ENCODE measurements around the gene EFCAB8. TPM values are rescaled to one million over a fixed set of nuclear protein-coding genes. Genes with fewer than 3 reads are reported as not detected.

Gene EFCAB8
- total and polyA plus RNA-seq, 7 donors: 0.03 to 0.08 (median 0.04) TPM; not detected in 4

DNA sequence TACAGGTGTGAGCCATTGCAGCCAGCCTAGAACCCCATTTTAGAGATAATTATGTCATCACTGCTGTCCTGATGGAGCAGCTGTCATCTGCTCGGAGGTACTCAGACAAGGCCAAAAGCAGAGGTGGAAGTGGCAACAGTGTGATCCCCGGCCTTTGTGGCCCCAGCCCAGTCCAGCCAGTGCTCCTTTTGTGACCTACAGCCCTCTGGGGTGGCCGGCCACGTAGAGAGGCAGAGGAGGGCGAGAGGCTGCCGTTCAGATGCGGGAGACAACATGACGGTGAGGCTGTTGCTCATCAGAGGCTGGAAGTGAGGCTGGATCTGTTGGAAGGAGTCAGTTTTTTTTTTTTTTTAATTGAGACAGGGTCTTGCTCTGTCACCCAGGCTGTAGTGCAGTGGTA, 32.8 kb downstream of the EFCAB8 start:
- Histone ChIP-seq H3K27ac (no peak overlapping the region), H3K4me1 (no peaks in the 10 kb centered on the region), H3K4me3 (no peak overlapping the region), H3K27me3 (ENCODE audit: insufficient read depth in 3 of 3, low read length in 2 of 3) (no peaks in the 10 kb centered on the region), H3K9me3 (no peaks in the 10 kb centered on the region), H3K36me3 (ENCODE audit: insufficient read depth in 1 of 2, low read depth in 1 of 2) (no peaks in the 10 kb centered on the region)
- 81 to 87% (median 86%) methylated on average over 8 of the region's 8 CpGs for WGBS, 3 donors
- TF ChIP-seq, protein P1, sequence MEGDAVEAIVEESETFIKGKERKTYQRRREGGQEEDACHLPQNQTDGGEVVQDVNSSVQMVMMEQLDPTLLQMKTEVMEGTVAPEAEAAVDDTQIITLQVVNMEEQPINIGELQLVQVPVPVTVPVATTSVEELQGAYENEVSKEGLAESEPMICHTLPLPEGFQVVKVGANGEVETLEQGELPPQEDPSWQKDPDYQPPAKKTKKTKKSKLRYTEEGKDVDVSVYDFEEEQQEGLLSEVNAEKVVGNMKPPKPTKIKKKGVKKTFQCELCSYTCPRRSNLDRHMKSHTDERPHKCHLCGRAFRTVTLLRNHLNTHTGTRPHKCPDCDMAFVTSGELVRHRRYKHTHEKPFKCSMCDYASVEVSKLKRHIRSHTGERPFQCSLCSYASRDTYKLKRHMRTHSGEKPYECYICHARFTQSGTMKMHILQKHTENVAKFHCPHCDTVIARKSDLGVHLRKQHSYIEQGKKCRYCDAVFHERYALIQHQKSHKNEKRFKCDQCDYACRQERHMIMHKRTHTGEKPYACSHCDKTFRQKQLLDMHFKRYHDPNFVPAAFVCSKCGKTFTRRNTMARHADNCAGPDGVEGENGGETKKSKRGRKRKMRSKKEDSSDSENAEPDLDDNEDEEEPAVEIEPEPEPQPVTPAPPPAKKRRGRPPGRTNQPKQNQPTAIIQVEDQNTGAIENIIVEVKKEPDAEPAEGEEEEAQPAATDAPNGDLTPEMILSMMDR (IDR thresholded peaks at IDR 0.05): no peak
- intact Hi-C loops (cut with DNase I): no loop called here
- DNase-seq (no peak), ATAC-seq (no peak)

DNA sequence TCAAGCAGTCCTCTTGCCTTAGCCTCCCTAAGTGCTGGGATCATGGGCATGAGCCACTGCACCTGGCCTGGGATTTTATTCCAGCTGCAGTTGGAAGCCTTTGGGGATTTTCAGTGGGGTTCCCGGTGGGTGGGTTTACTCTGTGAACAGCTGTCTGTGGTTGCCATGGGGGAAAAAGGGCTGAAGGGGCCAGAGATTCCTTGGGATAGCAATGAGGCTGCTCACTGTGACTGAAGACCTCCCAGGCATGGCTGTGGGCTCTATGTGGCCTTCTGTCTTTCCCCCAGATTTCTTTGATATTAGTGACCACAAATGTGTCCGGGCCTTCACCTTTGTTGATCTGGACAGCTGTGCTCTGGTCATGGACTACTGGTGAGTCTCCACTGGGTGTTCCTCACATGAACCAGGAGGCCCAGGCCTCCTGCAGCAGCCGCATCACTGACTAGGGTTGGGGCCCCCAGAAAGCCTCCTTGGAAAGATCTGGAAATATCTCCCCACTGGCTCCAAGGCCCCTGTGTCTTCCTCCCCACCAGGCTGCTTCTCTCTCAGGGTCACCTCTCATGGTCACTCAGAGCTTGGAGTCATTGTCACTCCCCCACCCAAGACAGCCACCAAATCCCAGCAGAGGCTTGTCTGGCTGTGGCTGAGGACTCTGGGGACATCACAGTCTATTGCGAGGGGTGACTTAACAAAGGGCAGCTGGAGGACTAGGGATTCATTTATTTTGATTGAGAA, 33.4 kb downstream of the EFCAB8 start:
- DNase-seq (no peak), ATAC-seq (no peak)
- Histone ChIP-seq H3K27me3 (ENCODE audit: insufficient read depth in 3 of 3, low read length in 2 of 3) (no peaks in the 10 kb centered on the region), H3K4me3 (no peak overlapping the region), H3K36me3 (ENCODE audit: insufficient read depth in 1 of 2, low read depth in 1 of 2) (no peaks in the 10 kb centered on the region), H3K27ac (no peak overlapping the region), H3K9me3 (no peaks in the 10 kb centered on the region), H3K4me1 (no peaks in the 10 kb centered on the region)
- intact Hi-C loops (cut with DNase I): no loop called here
- TF ChIP-seq, protein P1 (IDR thresholded peaks at IDR 0.05): no peak
- WGBS, 3 donors: 63 to 71% (median 71%) methylated on average over 4 of the region's 4 CpGs

DNA sequence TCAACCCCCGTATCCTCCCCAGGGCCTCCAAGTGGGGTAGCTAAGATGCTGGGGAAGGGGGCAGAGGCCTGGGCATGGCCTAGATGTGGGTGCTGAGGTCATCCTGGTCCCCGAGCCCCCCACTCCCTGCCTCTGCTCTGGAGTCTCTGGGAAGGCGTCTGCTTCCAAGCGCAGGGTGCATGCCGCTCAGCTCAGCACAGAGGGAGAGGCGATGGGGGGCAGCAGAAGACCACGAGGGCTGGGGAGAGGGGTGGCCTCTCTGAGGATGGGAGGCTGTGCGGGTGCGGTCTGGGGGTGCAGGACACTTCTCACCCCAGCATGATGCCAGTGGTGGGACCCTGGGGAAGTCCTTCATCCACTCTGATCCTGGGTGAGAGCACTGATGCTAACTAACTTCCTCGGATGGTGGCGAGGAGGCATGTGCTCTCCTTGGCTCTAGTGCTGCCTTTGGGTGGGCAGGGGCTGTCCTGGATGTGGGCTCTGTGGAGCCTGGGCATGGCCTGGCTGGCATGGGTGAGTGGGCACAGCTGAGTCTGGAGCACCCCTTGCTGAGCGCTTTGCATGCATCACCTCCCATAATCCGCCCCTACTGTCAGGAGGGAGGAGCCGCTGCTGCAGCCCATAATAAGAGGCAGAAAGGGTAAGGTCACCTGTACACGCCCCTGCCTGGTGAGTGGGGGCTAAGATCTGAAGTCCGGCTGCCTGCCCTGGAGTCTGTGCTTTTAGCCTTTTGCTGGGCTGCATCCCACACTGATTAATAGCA, 34.7 kb downstream of the EFCAB8 start:
- no peak for ATAC-seq

DNA sequence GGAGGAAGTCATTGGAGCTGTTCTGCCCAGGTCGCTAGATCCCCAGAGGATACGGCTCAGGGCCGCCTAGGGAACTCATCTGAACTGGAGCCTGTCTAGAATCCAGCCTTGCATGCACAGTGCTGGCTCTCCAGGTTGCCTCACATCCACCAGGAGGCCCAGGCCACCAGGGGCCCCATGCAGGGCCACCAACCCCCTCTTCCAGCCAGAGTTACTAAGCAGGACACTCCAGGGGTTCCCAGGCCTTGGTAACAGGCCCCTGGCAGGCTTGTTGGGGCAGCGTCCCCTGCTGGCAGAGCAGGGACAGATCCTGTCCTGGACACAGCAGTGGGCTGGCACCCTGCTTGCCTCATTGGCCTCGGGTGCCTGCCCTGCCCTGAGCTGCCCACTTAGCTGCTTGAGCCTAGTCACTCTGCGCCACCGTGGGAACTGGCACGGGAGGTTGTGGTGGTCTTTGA, 35.3 kb downstream of the EFCAB8 start:
- Histone ChIP-seq H3K36me3 (ENCODE audit: insufficient read depth in 1 of 2, low read depth in 1 of 2) (no peaks in the 10 kb centered on the region), H3K27me3 (ENCODE audit: insufficient read depth in 3 of 3, low read length in 2 of 3) (no peaks in the 10 kb centered on the region), H3K9me3 (no peaks in the 10 kb centered on the region), H3K27ac (no peak overlapping the region), H3K4me3 (no peak overlapping the region), H3K4me1 (no peaks in the 10 kb centered on the region)
- ATAC-seq: no peak
- DNase-seq: no peak
- TF ChIP-seq, protein P1 (IDR thresholded peaks at IDR 0.05): no peak
- intact Hi-C loops (cut with DNase I): no loop called here
- 71 to 75% (median 74%) methylated on average over 8 of the region's 8 CpGs for WGBS, 3 donors

More for the DNA sequence above, 34.7 kb downstream of the EFCAB8 start:
- TF ChIP-seq, protein P1 (IDR thresholded peaks at IDR 0.05): no peak
- Histone ChIP-seq H3K4me1 (no peaks in the 10 kb centered on the region), H3K4me3 (no peak overlapping the region), H3K36me3 (ENCODE audit: insufficient read depth in 1 of 2, low read depth in 1 of 2) (no peaks in the 10 kb centered on the region), H3K27me3 (ENCODE audit: insufficient read depth in 3 of 3, low read length in 2 of 3) (no peaks in the 10 kb centered on the region), H3K27ac (no peak overlapping the region), H3K9me3 (no peaks in the 10 kb centered on the region)
- 89 to 94% (median 92%) methylated on average over 16 of the region's 16 CpGs for WGBS, 3 donors
- intact Hi-C loops (cut with DNase I): no loop called here
- no peak for DNase-seq
